A549 (cell line): ENCODE measurements around the gene DDX55. TPM values are rescaled to one million over a fixed set of nuclear protein-coding genes. Genes with fewer than 3 reads are reported as not detected.
"Not testable (repeated sequence)": the region's sequence is repeated elsewhere in the genome, so short reads cannot be mapped to it uniquely, and the experiment has no call there.

Experiments
- ATAC-seq, 2 experiments: fragments of 200-7000 bp in 1 of 2; fragments of >200 bp in 1 of 2; cut with Nextera tagmentation in 1 of 2; cut with Tn5 transposase in 1 of 2; 3 replicates each; pipeline versions ENCODE4 v1.8.0 to v1.9.1; 2018 to 2020; ENCODE audit warnings: mild to moderate bottlenecking in 1 of 2, moderate library complexity in 1 of 2
- CTCF ChIA-PET: fragments of 300-600 bp; sonication (Branson Sonifier 250); formaldehyde crosslinking; extraction: SDS; loops from one replicate; lab custom pipeline; 2021; ENCODE audit warnings: antibody characterized with exemption, inconsistent platforms; lab: Yijun Ruan, JAX
- POLR2A ChIA-PET: fragments of 350-600 bp; formaldehyde crosslinking; extraction: SDS; loops from one replicate; lab custom pipeline; 2021; ENCODE audit warnings: antibody characterized with exemption, inconsistent platforms; lab: Yijun Ruan, JAX
- DNase-seq, 2 experiments: peaks; one replicate each; pipeline versions ENCODE4 v3.0.0 to v3.0.0-alpha.2; 2011 to 2016; ENCODE audit warnings: low read depth in 1 of 2, low spot score in 1 of 2
- FAIRE-seq: peaks from 2 replicates; lab custom pipeline; 2011; peaks lifted over from hg19 to GRCh38; lab: Jason Lieb, UNC
- H3K27ac ChIP-seq, 2 experiments: fragments of >200 bp; sonication (Bioruptor Twin); formaldehyde crosslinking; 3 replicates each; pipeline ENCODE4 v1.5.1; 2016 to 2017
- H3K4me1 ChIP-seq: fragments of >200 bp; sonication (Bioruptor Twin); formaldehyde crosslinking; 3 replicates; pipeline ENCODE4 v1.6.1; 2016
- H3K4me2 ChIP-seq: fragments of >200 bp; sonication (Bioruptor Twin); formaldehyde crosslinking; 3 replicates; pipeline ENCODE4 v1.6.1; 2016
- H3K4me3 ChIP-seq: fragments of >200 bp; sonication (Bioruptor Twin); formaldehyde crosslinking; 3 replicates; pipeline ENCODE4 v1.5.1; 2016
- H3K9me3 ChIP-seq: fragments of >200 bp; sonication (Bioruptor Twin); formaldehyde crosslinking; 3 replicates; pipeline ENCODE4 v1.6.1; 2016
- CEBPB ChIP-seq, 2 experiments: fragments of >200 bp in 1 of 2; sonication (Bioruptor Twin) in 1 of 2; formaldehyde crosslinking in 1 of 2; IDR thresholded peaks; 2 replicates each; pipeline ENCODE4 v1.6.1; 2012 to 2016
- CHD2 ChIP-seq: fragments of 150-350 bp; IDR thresholded peaks from 2 replicates; pipeline ENCODE4 v1.6.1; 2014; ENCODE audit warnings: low read length; ENCODE audit not compliant: partially characterized antibody
- CHD4 ChIP-seq: fragments of 200-600 bp; sonication (generic); IDR thresholded peaks from 2 replicates; pipeline ENCODE4 v1.6.1; 2016; ENCODE audit warnings: antibody characterized with exemption, mild to moderate bottlenecking, borderline replicate concordance
- E2F6 ChIP-seq: IDR thresholded peaks from 2 replicates; pipeline ENCODE4 v1.6.1; 2012; ENCODE audit warnings: low read depth, borderline replicate concordance
- EHMT2 ChIP-seq: fragments of 200-600 bp; sonication (generic); IDR thresholded peaks from 2 replicates; pipeline ENCODE4 v1.6.1; 2016; ENCODE audit warnings: antibody characterized with exemption, low read depth, mild to moderate bottlenecking, moderate library complexity
- ESRRA ChIP-seq: fragments of 150-350 bp; IDR thresholded peaks from 2 replicates; pipeline ENCODE4 v1.6.1; 2014; ENCODE audit warnings: mild to moderate bottlenecking, low read length, borderline replicate concordance
- FOSL2 ChIP-seq, 2 experiments: fragments of 450-650 bp in 1 of 2; fragments of >200 bp in 1 of 2; sonication (Bioruptor Twin) in 1 of 2; formaldehyde crosslinking; IDR thresholded peaks; 2 replicates each; pipeline versions ENCODE4 v1.5.0 to v1.6.1; 2016 to 2020; ENCODE audit warnings: mild to moderate bottlenecking in 1 of 2, moderate library complexity in 1 of 2
- GATA3 ChIP-seq: IDR thresholded peaks from 2 replicates; pipeline ENCODE4 v1.6.1; 2012; ENCODE audit warnings: borderline replicate concordance
- HEYL ChIP-seq: fragments of 250-450 bp; sonication (Bioruptor Pico); IDR thresholded peaks from 2 replicates; pipeline ENCODE4 v1.8.0; 2021; ENCODE audit warnings: mild to moderate bottlenecking, moderate library complexity
- HMGXB4 ChIP-seq: fragments of 250-450 bp; sonication (Bioruptor Pico); IDR thresholded peaks from 2 replicates; pipeline ENCODE4 v1.5.0; 2021; ENCODE audit warnings: mild to moderate bottlenecking, moderate library complexity, borderline replicate concordance
- HOXA7 ChIP-seq: fragments of 250-450 bp; sonication (Bioruptor Pico); IDR thresholded peaks from 2 replicates; pipeline ENCODE4 v1.5.0; 2020; ENCODE audit warnings: mild to moderate bottlenecking, moderate library complexity
- HOXB13 ChIP-seq: fragments of 250-450 bp; sonication (Bioruptor Pico); IDR thresholded peaks from 2 replicates; pipeline ENCODE4 v1.5.0; 2020; ENCODE audit warnings: low read depth, mild to moderate bottlenecking, moderate library complexity
- MAFK ChIP-seq: fragments of 450-650 bp; IDR thresholded peaks from 2 replicates; pipeline ENCODE4 v1.6.1; 2014; ENCODE audit not compliant: partially characterized antibody
- MAX ChIP-seq: IDR thresholded peaks from 2 replicates; pipeline ENCODE4 v1.6.1; 2012
- MAZ ChIP-seq: fragments of 150-350 bp; IDR thresholded peaks from 2 replicates; pipeline ENCODE4 v1.6.1; 2014; ENCODE audit warnings: antibody characterized with exemption, low read depth, low read length, borderline replicate concordance
- NPAS2 ChIP-seq: fragments of 250-450 bp; sonication (Bioruptor Pico); IDR thresholded peaks from 2 replicates; pipeline ENCODE4 v1.8.0; 2022; ENCODE audit warnings: mild to moderate bottlenecking, moderate library complexity, borderline replicate concordance
- PBX3 ChIP-seq: IDR thresholded peaks from 2 replicates; pipeline ENCODE4 v1.6.1; 2012
- PHF8 ChIP-seq: fragments of 200-600 bp; sonication (generic); IDR thresholded peaks from 2 replicates; pipeline ENCODE4 v1.6.1; 2016; ENCODE audit warnings: low read depth, mild to moderate bottlenecking, antibody characterized with exemption, moderate library complexity, borderline replicate concordance
- POLR2A ChIP-seq: IDR thresholded peaks from 2 replicates; pipeline ENCODE4 v1.6.1; 2012; ENCODE audit warnings: mild to moderate bottlenecking, low read length
- RARB ChIP-seq: fragments of 250-450 bp; sonication (Bioruptor Pico); IDR thresholded peaks from 2 replicates; pipeline ENCODE4 v1.8.0; 2021; ENCODE audit warnings: mild to moderate bottlenecking, moderate library complexity
- RCOR1 ChIP-seq: fragments of 150-350 bp; IDR thresholded peaks from 2 replicates; pipeline ENCODE4 v1.6.1; 2014; ENCODE audit warnings: antibody characterized with exemption, low read length, low read depth
- SREBF2 ChIP-seq: fragments of 450-650 bp; IDR thresholded peaks from 2 replicates; pipeline ENCODE4 v1.6.1; 2014; ENCODE audit warnings: mild to moderate bottlenecking, moderate library complexity
- TP53 ChIP-seq: fragments of 250-450 bp; sonication (Bioruptor Pico); IDR thresholded peaks from 2 replicates; pipeline ENCODE4 v1.5.0; 2021; ENCODE audit warnings: mild to moderate bottlenecking, moderate library complexity
- ZFP36 ChIP-seq: fragments of 450-650 bp; IDR thresholded peaks from 2 replicates; pipeline ENCODE4 v1.6.1; 2014; ENCODE audit warnings: borderline replicate concordance; ENCODE audit not compliant: partially characterized antibody
- WGBS: methylation state at CpG from one replicate; pipeline ENCODE4 v1.1.6; 2017; ENCODE audit errors: missing lambda C conversion rate; 5-methylcytosine and 5-hydroxymethylcytosine counted together
- polyA plus RNA-seq, 4 experiments: library from polyadenylated mRNA; depleted of rRNA in 3 of 4; stranded (reverse); fragments of >200 nt; fragmentation: RNase III in 1 of 4; extraction: RNeasy Plus Mini Kit Qiagen cat#74134 plus additional on column Dnase treatment in 1 of 4; gene quantifications; 2 replicates in 3 of 4; 3 replicates in 1 of 4; pipeline ENCODE4 v1.2.3, GENCODE V29; 2011 to 2017

DDX55 gene
- polyA plus RNA-seq, 2 of the 4 experiments (the other 2 are of a cell fraction): 37.5 to 63.4 TPM

- H3K9me3 ChIP-seq: no peaks in the 10 kb centered on the region
- no peak overlapping the region for H3K27ac ChIP-seq
- ChIA-PET CTCF (no interaction called here), POLR2A (no interaction called here)
- no peak for DNase-seq
- TF ChIP-seq CEBPB (IDR thresholded peaks at IDR 0.05) (no peak), ZFP36 (no peak), HMGXB4 (CRISPR knock-in tag) (no peak), EHMT2 (no peak), GATA3 (no peak), SREBF2 (no peak), PHF8 (no peak), ESRRA (no peak), CHD2 (no peak)
- FAIRE-seq: no peak
- ATAC-seq: no peak
- H3K4me1 ChIP-seq: no peaks in the 10 kb centered on the region
- 87% methylated on average over 1 of the region's 1 CpG for WGBS
- no peak overlapping the region for H3K4me2 ChIP-seq
- H3K4me3 ChIP-seq: no peak overlapping the region
Measured at GRCh38 chr12:123576611-123577010, 25.3 kb upstream of the DDX55 start.

GRCh38 chr12:123578243-123578642 is 23.7 kb upstream of the DDX55 start:
- Histone ChIP-seq H3K4me3 (no peak overlapping the region), H3K4me2 (no peak overlapping the region), H3K9me3 (no peaks in the 10 kb centered on the region), H3K27ac (no peak overlapping the region), H3K4me1 (peaks cover 7% of the 10 kb centered on the region)
- WGBS: 90% methylated on average over 3 of the region's 3 CpGs
- no peak for ATAC-seq
- CTCF ChIA-PET: interaction anchor here (0.7 to 1.0 kb wide), 2 partner anchors 9 to 43 kb away, joined by 3 read pairs; no protein-coding TSS in a partner anchor
- TF ChIP-seq CHD2 (no peak), PBX3 (no peak), NPAS2 (CRISPR knock-in tag) (no peak), TP53 (CRISPR knock-in tag) (no peak), MAX (no peak), CHD4 (no peak), HOXA7 (CRISPR knock-in tag) (no peak), RCOR1 (no peak)
- no peak for DNase-seq
- POLR2A ChIA-PET: no interaction called here
- FAIRE-seq: no peak

- H3K4me2 ChIP-seq, DNase-seq, H3K9me3 ChIP-seq, H3K4me1 ChIP-seq, POLR2A ChIA-PET, H3K4me3 ChIP-seq, FAIRE-seq, ATAC-seq, H3K27ac ChIP-seq: not testable (repeated sequence)
- WGBS: 93% methylated on average over 4 of the region's 4 CpGs
- CTCF ChIA-PET: interaction anchor here (0.7 to 1.0 kb wide), 3 partner anchors 8 to 44 kb away, joined by 3 read pairs; no protein-coding TSS in a partner anchor
Measured at GRCh38 chr12:123578829-123579228, 23.1 kb upstream of the DDX55 start.

GRCh38 chr12:123580772-123581171 is 21.1 kb upstream of the DDX55 start:
- DNase-seq (no peak), ATAC-seq (no peak), FAIRE-seq (no peak)
- H3K4me2 ChIP-seq: no peak overlapping the region
- 96% methylated on average over 4 of the region's 4 CpGs for WGBS
- no peak overlapping the region for H3K4me3 ChIP-seq
- CTCF ChIA-PET: interaction anchor here (0.6 to 2.2 kb wide), 5 partner anchors 13 to 196 kb away, joined by 3 to 10 read pairs (median 3); no protein-coding TSS in a partner anchor
- H3K9me3 ChIP-seq: no peaks in the 10 kb centered on the region
- H3K4me1 ChIP-seq: peaks cover 12% of the 10 kb centered on the region
- POLR2A ChIA-PET: no interaction called here
- H3K27ac ChIP-seq: no peak overlapping the region
- TF ChIP-seq MAX: no peak
- no peak for TF ChIP-seq HMGXB4 (CRISPR knock-in tag)
- TF ChIP-seq EHMT2: no peak
- TF ChIP-seq CHD4: no peak
- no peak for TF ChIP-seq HOXB13 (CRISPR knock-in tag)
- TF ChIP-seq E2F6: no peak
- no peak for TF ChIP-seq HEYL (CRISPR knock-in tag)
- no peak for TF ChIP-seq MAZ
- no peak for TF ChIP-seq FOSL2 (IDR thresholded peaks at IDR 0.05)
- no peak for TF ChIP-seq FOSL2 (CRISPR knock-in tag; IDR thresholded peaks at IDR 0.05)
- TF ChIP-seq MAFK: no peak
- TF ChIP-seq POLR2A: no peak
- no peak for TF ChIP-seq RARB
